ENCODE measurements around the gene DHX16. TPM values are rescaled to one million over a fixed set of nuclear protein-coding genes. Genes with fewer than 3 reads are reported as not detected.

The DHX16 gene
- total and polyA plus RNA-seq, 2 experiments from 2014 or later = 36.2 to 36.7 TPM

- no peaks in the 10 kb centered on the region for H3K9me3 ChIP-seq (ENCODE audit: low read depth)
- no peak for TF ChIP-seq CTCF (IDR thresholded peaks at IDR 0.05; ENCODE audit: low read depth, low read length)
- H3K4me1 ChIP-seq (ENCODE audit: low read depth) = no peaks in the 10 kb centered on the region
- peaks cover 45% of the 10 kb centered on the region for H3K36me3 ChIP-seq
- no peak overlapping the region for H3K27ac ChIP-seq
- DNase-seq (ENCODE audit: low read depth in 1 of 2, low spot score in 1 of 2) = no peak
- no peaks in the 10 kb centered on the region for H3K27me3 ChIP-seq
- no peak overlapping the region for H3K4me3 ChIP-seq
Measured at GRCh38 chr6:30711758-30712380, 39.1 kb upstream of the DHX16 start.

- Histone ChIP-seq H3K4me1 (ENCODE audit: low read depth) (no peaks in the 10 kb centered on the region), H3K4me3 (no peak overlapping the region), H3K9me3 (ENCODE audit: low read depth) (no peaks in the 10 kb centered on the region), H3K36me3 (peaks cover 44% of the 10 kb centered on the region), H3K27me3 (no peaks in the 10 kb centered on the region), H3K27ac (no peak overlapping the region)
- no peak for DNase-seq (ENCODE audit: low read depth in 1 of 2, low spot score in 1 of 2)
- no peak for TF ChIP-seq CTCF (IDR thresholded peaks at IDR 0.05; ENCODE audit: low read depth, low read length)
Measured at GRCh38 chr6:30709101-30709868, 36.5 kb upstream of the DHX16 start.

GRCh38 chr6:30707281-30707850 lies 34.6 kb upstream of the DHX16 start:
- Histone ChIP-seq H3K27ac (no peak overlapping the region), H3K4me3 (no peak overlapping the region), H3K36me3 (peaks cover 38% of the 10 kb centered on the region), H3K27me3 (no peaks in the 10 kb centered on the region), H3K9me3 (ENCODE audit: low read depth) (no peaks in the 10 kb centered on the region), H3K4me1 (ENCODE audit: low read depth) (no peaks in the 10 kb centered on the region)
- DNase-seq (ENCODE audit: low read depth in 1 of 2, low spot score in 1 of 2) = no peak
- TF ChIP-seq CTCF (IDR thresholded peaks at IDR 0.05; ENCODE audit: low read depth, low read length) = no peak

- peaks cover 26% of the 10 kb centered on the region for H3K36me3 ChIP-seq
- no peak for TF ChIP-seq CTCF (IDR thresholded peaks at IDR 0.05; ENCODE audit: low read depth, low read length)
Measured at GRCh38 chr6:30705620-30706019, 32.8 kb upstream of the DHX16 start.

GRCh38 chr6:30703821-30704220 lies 31.0 kb upstream of the DHX16 start:
- Histone ChIP-seq H3K27ac (no peak overlapping the region), H3K27me3 (no peaks in the 10 kb centered on the region), H3K9me3 (ENCODE audit: low read depth) (no peaks in the 10 kb centered on the region), H3K4me3 (no peak overlapping the region), H3K36me3 (peaks cover 21% of the 10 kb centered on the region), H3K4me1 (ENCODE audit: low read depth) (no peaks in the 10 kb centered on the region)
- DNase-seq (ENCODE audit: low read depth in 1 of 2, low spot score in 1 of 2) = no peak
- no peak for TF ChIP-seq CTCF (IDR thresholded peaks at IDR 0.05; ENCODE audit: low read depth, low read length)

More at GRCh38 chr6:30705620-30706019, 32.8 kb upstream of the DHX16 start:
- Histone ChIP-seq H3K4me1 (ENCODE audit: low read depth) (no peaks in the 10 kb centered on the region), H3K4me3 (no peak overlapping the region), H3K27me3 (no peaks in the 10 kb centered on the region), H3K27ac (no peak overlapping the region), H3K9me3 (ENCODE audit: low read depth) (no peaks in the 10 kb centered on the region)
- DNase-seq (ENCODE audit: low read depth in 1 of 2, low spot score in 1 of 2) = no peak

Measured in cardiac muscle cell (in vitro differentiated cells and primary cell).